Measurements from ENCODE around the gene C16orf54.
"Not testable (repeated sequence)": the region's sequence is repeated elsewhere in the genome, so short reads cannot be mapped to it uniquely, and the experiment has no call there.

Gene C16orf54, protein sequence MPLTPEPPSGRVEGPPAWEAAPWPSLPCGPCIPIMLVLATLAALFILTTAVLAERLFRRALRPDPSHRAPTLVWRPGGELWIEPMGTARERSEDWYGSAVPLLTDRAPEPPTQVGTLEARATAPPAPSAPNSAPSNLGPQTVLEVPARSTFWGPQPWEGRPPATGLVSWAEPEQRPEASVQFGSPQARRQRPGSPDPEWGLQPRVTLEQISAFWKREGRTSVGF

DNA sequence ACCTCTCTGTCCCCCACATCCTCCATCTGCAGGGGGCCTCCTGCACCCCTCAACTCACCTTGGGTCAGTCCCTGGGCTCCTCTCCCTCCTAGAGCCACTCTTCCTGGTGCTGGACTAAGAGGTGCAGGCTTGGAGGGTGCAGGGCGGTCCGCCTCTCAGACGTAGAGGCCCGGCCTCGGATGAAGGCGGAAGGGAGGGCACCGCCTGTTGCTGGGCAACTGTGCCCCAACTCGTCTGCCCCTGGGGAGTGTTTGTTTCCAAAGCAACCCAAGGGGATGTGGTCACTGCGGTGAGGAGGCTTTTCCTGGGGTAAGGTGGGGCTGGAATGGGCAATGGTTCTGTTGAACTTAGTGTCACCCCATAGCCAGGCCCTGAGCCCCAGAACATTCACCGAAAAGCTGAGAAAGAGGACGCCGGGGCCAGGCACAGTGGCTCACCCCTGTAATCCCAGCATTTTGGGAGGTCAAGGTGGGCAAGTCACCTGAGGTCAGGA is at the start of gene C16orf54:
Gene C16orf54 (minus strand): TSS at position 138 of the 493 bp plus-strand sequence. CDS start 1,039 bp downstream, outside the sequence.
- peak; percentile 73 for DNase-seq (ENCODE audit: insufficient read length, low spot score)
- FAIRE-seq = peak; percentile 94

DNA sequence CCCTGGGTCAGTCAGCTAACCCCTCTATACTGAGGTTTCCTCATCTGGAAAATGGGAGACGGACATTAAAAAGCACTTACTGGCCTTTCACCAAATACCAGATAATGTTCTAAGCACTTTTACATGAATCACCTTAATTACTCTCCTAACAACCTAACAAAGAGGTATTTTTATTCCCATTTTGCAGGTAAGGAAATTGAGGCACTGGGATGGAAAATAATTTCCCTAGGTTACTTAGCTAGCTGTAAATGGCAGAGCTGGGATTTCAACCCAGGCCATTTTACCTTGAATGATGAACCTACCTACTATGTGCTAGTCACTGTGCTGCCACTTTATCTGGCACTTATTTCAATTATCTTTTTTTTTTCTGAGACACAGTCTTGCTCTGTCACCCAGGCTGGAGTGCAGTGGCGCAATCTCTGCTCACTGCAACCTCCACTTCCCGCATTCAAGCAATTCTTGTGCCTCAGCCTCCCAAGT is 48.5 kb upstream of the C16orf54 start:
- FAIRE-seq = no peak
- DNase-seq (ENCODE audit: insufficient read length, low spot score) = no peak

DNA sequence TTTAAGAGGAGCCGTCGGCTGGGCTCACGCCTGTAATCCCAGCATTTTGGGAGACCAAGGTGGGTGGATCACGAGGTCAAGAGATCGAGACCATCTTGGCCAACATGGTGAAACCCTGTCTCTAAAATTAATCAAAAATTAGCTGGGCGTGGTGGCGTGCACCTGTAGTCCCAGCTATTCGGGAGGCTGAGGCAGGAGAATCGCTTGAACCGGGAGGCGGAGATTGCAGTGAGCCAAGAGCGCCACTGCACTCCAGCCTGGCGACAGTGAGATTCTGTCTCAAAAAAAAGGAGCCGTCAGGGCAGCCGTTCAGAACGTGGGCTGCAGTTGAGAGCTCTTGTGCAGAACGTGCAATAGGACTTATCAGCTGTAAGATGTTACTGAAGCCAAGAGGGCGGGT is 47.4 kb upstream of the C16orf54 start:
- not testable (repeated sequence) for DNase-seq (ENCODE audit: insufficient read length, low spot score); FAIRE-seq

DNA sequence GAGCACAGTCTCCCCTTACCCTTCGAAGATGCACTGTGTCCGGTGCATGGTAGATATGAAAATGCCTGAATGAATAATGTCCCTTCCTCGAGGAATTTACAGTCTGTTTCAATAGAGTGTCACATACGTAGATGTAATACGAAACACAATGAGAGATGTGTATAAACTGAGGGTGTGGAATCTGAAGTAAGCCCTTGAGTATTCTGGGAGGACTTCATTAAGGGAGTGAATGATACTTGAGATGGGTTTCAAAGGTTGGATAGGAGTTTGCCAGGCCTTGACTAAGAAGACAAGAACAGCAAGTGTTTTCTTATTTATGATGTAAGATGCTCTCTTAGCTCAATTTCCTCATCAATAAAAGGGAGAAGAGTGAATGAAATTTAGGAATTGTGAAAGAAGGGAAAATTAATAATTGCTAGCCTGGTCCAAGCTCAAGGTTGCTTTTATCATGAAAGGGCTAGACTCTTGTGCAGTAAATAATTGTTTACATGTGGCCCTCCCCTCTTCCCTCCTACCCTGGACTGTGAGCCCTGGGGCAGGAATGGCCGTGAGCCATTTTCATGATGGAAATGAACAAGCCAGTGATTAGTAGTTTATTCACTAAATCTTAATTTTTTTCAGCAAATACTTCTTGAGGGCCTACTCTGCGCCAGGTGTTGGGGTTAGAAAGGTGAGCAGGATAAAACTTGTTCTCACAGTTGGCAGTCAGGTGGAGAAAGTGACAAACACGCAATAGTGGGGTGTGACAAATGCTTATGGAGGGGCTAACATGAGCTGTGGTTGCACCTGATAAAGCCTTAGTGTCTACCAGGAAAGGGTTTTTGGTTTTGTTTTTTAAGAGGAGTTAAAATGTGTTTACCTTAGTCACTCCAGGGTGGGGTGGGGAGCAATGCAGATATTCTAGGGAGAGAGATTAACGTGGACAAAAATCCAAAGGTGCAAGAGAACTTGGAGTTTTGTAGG is 46.3 kb upstream of the C16orf54 start:
- FAIRE-seq (no peak), DNase-seq (ENCODE audit: insufficient read length, low spot score) (no peak)

DNA sequence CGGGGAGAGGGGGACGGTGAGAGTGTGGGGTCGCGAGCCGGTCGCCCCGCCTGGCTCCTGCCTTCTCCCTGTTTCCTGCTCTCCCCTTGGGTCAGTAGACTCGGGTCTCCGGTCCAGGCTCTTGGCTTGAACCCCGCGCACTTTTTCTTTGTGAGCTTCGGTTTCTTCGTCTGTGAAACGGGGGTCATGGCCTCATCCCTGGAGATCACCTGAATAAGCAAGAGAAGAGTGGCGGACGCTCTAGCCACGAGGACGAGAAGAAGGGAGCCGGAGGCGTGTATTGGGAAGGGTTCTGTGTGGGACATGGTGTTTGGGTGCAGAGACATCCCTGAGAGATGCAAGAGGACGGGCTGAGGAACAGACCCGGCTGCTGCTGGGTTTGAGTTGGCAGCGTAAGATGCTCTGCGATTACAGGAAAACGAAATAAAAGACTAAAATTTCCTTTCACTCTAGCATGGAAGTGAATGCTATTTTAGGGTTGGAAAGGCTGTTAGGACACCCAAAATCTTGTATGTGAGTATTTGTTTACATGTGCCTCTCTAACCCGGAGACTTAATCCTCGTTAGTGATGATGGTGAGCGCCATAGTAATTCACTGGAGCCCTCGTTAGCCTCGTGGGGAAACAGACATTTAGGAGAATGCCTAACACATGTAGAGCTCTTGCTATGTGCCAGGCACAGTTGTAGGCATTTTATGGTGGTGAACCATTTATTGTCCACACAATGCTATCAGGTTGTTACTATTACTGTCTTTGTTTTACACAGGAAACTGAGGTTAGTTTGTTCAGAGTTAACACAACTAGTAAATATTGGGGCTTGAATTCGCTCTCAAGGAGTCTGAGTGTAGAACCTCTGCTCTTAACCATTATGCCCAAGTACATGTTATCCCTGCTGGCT is 45.4 kb upstream of the C16orf54 start:
- peak; percentile 11 for FAIRE-seq
- DNase-seq (ENCODE audit: insufficient read length, low spot score) = no peak

DNA sequence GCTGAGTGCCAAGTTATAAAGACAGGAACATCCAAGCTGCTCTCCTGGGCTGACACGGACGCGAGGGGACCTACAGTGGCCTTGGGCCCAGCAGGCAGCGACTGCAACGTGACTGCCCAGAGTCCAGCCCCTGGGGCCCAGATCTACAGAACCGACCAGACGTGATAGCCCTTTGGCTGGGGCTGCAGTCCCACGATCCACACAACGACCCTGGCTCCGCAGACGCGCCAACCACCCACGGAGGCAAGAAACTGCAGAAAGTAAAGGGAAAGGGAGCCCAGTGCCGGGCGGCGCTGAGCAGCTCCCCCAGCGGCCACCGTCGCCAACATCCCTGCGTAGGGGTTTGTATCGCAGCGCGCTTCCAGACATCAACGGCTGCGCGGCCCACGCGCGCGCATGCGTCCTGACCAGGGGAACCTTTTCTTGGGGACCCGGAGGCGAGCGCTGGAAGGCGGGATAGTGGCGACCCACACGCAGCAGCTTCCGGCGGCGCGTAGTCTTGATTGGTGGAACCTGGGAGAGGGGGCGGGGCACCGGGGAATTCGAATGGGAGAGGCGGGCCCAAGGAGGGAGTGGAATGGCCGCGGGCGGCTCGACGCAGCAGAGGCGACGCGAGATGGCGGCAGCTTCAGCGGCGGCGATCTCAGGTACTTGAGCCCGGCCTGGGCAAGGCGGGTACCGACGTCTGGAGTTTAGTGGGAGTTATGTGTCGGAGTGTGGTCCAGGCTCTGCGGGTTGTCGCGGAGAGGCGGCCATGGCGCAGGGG is 44.6 kb upstream of the C16orf54 start, which contains the start of gene KIF22:
Gene KIF22 (plus strand): TSS at position 569 of the 766 bp plus-strand sequence. CDS start 9 bp downstream, at position 578.
- peak; percentile 87 for FAIRE-seq
- DNase-seq (ENCODE audit: insufficient read length, low spot score) = peak; percentile 98

DNA sequence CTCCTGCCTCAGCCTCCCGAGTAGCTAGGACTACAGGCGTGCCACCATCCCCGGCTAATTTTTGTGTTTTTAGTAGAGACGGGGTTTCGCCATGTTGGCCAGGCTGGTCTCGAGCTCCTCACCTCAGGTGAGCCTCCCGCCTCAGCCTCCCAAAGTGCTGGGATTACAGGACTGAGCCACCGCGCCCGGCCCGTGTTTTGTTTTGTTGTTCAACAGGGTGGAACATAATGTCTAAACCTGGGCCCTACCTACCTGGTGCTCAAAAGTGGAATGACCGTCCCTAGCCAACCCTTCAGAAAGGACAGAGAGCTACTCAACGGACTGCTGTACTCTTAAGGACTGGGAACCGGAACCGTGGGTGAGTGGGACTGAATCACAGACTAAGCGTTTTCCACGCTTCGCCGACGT is 44.0 kb upstream of the C16orf54 start:
- no peak for DNase-seq (ENCODE audit: insufficient read length, low spot score)
- FAIRE-seq = no peak

DNA sequence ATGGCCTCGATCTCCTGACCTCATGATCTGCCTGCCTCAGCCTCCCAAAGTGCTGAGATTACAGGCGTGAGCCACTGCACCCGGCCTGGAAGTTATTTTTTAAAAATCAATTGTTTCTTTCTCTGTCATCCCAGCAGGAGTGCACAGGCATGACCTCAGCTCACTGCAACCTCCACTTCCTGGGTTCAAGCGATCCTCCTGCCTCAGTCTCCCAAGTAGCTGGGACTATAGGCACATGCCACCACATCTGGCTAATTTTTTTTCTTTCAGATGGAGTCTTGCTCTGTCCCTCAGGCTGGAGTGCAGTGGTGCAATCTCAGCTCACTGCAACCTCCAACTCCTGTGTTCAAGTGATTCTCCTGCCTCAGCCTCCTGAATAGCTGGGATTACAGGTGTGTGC is 41.4 kb upstream of the C16orf54 start:
- not testable (repeated sequence) for DNase-seq (ENCODE audit: insufficient read length, low spot score); FAIRE-seq

DNA sequence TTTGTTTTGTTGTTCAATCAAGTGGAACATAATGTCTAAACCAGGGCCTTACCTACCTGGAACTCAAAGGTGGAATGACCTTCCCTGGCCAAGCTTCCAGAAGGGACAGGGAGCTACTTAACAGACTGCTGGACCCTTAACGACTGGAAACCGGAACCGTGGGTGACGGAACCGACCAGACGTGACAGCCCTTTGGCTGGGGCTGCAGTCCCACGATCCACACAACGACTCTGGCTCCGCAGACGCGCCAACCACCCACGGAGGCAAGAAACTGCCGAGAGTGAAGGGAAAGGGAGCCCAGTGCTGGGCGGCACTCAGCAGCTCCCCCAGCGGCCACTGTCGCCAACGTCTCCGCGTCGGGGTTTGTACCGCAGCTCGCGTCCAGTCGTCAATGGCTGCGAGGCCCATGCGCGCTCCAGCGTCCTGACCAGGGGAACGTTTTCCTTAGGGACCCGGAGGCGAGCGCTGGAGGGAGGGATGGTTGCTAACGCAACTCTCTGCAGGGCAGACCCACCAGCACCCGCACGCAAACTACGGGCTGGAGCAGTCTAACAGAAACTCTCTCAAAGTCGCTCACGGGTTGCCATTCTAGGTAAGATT is 39.2 kb upstream of the C16orf54 start:
- DNase-seq (ENCODE audit: insufficient read length, low spot score) (peak; percentile 54), FAIRE-seq (no peak)

DNA sequence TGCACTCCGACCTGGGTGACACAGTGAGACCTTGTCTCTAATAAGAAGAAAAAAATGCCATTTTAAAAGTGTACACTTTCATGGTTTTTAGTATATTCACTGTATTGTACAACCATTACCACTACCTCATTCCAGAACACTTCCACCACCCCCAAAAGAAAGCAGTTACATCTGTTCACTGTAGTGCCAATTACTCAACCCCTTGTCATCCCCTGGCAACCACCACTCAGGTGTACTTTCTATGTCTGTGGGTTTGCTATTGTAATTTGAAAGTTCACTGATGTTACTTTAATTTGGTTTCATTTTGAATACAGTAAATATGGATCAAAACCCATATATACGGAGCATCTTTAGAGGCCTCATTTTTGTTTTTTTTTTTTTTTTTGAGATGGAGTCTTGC is 38.4 kb upstream of the C16orf54 start:
- DNase-seq (ENCODE audit: insufficient read length, low spot score) (no peak), FAIRE-seq (no peak)

DNA sequence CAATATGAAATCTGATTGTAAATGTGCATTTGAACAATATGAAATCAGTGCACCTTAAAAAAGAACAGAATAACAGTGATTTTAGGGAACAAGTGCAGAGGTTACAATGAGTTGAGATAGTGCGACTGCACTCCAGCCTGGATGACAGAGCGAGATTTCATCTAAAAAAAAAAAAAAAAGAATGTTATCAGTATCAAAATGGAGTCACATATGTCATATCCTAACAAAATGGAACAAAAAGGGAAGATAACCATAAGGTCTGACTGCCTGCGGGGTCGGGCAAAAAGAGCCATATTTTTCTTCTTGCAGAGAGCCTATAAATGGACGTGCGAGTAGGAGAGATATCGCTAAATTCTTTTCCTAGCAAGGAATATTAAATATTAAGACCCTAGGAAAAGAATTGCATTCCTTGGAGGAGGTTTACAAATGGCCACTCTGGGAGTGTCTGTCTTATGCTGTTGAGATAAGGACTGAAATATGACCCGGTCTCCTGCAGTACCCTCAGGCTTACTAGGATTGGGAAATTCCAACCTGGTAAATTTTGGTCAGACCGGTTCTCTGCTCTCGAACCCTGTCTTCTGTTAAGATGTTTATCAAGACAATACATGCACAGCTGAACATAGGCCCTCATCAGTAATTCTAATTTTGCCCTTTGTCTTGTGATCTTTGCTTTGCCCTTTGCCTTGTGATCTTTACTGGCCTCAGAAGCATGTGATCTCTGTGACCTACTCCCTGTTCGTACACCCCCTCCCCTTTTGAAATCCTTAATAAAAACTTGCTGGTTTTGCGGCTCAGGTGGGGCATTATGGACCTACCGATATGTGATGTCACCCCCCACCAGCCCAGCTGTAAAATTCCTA is 37.5 kb upstream of the C16orf54 start:
- FAIRE-seq; DNase-seq (ENCODE audit: insufficient read length, low spot score): not testable (repeated sequence)

DNA sequence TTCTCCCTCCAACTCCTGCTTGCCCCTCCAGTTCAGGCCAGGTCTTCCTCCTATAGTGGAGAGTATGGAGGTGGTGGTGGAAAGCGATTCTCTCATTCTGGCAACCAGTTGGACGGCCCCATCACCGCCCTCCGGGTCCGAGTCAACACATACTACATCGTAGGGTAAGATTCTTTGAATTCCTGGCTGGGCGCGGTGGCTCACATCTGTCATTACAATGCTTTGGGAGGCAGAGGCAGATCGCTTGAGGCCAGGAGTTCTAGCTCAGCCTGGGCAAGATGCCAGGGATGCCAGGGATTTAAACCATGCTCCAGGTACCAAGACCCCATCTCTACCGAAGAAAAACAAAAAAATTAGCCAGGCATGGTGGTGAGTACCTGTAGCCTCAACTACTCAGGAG is 33.7 kb upstream of the C16orf54 start:
- FAIRE-seq = no peak
- no peak for DNase-seq (ENCODE audit: insufficient read length, low spot score)

DNA sequence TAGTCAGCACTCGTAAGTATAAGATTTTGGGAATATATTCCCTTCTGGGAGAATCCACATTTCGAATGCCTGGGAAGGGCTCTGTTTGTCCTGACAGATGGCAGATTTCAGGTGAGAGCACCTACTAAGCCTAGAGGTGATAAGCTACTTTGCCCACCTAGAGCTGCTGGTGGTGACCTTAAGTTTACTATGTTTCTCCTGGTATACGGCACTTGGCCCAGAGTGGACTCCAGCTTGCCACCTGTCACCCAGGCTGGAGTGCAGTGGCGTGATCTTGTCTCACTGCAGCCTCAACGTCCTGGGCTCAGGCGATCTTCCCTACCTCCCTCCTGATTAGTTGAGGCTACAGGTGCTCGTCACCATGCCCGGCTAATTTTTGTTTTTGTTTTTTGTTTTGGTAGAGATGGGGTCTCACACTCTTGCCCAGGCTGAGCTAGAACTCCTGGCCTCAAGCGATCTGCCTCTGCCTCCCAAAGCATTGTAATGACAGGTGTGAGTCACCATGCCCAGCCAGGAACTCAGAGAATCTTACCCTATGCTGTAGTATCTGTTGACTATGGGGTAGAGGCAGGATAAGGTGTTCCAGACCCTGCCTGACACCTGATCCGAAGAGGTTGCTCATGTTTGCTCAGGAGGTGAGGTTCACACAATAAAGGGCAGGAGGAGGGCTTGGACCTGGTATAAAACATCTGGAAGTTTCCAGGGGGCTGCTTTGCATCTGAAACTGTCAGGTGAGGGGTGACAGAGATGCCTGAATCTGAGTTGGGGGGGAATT is 32.0 kb upstream of the C16orf54 start, which contains the start of gene ZG16:
Gene ZG16 (plus strand): TSS at position 681 of the 775 bp plus-strand sequence. CDS start 1,011 bp downstream, outside the sequence.
- FAIRE-seq = no peak
- no peak for DNase-seq (ENCODE audit: insufficient read length, low spot score)

DNA sequence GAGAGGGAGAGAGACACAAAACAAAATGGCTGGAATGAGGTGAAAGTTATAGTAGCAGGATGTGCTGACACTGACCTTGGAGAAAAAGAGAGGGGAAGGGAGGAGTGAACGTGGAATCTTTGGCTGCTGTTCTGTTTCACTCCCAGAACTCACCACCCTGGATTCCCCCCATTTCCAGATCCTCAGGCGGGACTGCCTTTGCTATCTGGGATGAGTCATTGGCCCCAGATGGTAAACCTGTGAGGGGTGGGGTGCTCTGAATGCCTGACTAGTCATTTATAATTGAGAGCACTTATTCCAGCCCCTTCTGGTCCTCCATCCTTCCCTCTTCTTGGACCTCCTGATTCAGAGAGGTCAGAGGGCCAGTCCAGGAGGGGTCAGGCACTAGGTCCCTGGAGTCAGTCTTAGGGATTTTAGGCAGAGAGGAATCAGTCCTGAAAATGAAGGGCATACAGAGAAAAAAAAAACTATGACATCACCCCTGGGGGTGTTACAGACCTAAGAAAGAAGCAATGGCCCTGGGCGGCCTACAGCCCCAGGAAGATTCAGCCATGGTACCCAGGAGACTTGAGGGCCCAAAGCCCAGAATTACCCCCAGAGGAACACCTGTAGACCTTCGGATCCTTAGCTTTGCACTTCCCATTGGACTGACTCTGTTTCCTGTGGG is 30.1 kb upstream of the C16orf54 start:
- no peak for FAIRE-seq
- no peak for DNase-seq (ENCODE audit: insufficient read length, low spot score)

DNA sequence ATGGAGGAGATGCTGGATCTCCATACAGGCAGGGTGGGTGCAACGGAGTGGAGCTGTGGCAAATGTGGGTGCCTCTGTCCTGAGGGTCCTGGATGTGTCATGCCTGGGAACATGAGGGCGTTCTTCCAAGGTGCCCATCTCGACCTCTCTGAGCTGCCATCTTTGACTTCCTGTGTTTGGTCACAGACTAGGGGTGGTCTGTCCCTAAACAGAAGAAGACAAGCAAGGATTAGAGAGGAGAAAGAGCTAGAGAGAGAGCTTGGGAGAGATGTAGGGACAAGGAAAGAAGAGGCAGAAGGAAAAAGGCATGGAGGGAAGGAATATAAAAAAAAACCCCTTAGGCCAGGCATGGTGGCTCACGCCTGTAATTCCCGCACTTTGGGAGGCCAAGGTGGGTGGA is 28.9 kb upstream of the C16orf54 start:
- DNase-seq (ENCODE audit: insufficient read length, low spot score) = no peak
- no peak for FAIRE-seq

DNA sequence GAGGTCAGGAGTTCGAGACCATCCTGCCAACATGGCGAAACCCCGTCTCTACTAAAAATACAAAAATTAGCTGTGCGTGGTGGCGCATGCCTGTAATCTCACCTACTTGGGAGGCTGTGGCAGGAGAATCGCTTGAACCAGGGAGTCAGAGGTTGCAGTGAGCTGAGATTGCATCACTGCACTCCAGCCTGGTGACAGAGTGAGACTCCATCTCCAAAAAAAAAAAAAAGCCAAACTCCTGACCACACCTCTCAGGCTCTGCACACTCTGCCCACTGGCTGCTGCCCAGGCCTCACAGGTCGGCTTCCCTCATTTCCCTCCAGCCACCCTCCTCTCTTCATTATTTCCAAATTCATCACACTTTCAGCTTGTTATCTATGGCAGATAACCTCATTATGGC is 26.5 kb upstream of the C16orf54 start:
- not testable (repeated sequence) for DNase-seq (ENCODE audit: insufficient read length, low spot score); FAIRE-seq

Measured in GM19239 (cell line).